HEK293T (cell line): Measurements from ENCODE around the gene FGFR4.
A peak's percentile ranks its signal among the peaks of the same experiment; 100 is the strongest.

Source experiments
- CTCF ChIA-PET: fragments of 350-600 bp; formaldehyde crosslinking; extraction: SDS; loops from one replicate; lab custom pipeline; 2021; ENCODE audit warnings: antibody characterized with exemption, inconsistent platforms; lab: Yijun Ruan, JAX
- POLR2A ChIA-PET: fragments of 350-600 bp; formaldehyde crosslinking; extraction: SDS; loops from one replicate; lab custom pipeline; 2020; ENCODE audit warnings: antibody characterized with exemption, inconsistent platforms; lab: Yijun Ruan, JAX
- DNase-seq: peaks from one replicate; pipeline ENCODE4 v3.0.0; 2012; ENCODE audit warnings: mixed read lengths; ENCODE audit errors: extremely low spot score
- ARNT ChIP-seq: fragments of 450-650 bp; IDR thresholded peaks from 2 replicates; pipeline ENCODE4 v1.6.1; 2017; ENCODE audit warnings: mild to moderate bottlenecking
- BHLHE40 ChIP-seq: fragments of 450-650 bp; IDR thresholded peaks from 2 replicates; pipeline ENCODE4 v1.6.1; 2016; ENCODE audit warnings: mild to moderate bottlenecking, moderate library complexity, borderline replicate concordance
- CTBP1 ChIP-seq: fragments of 450-650 bp; IDR thresholded peaks from 2 replicates; pipeline ENCODE4 v1.6.1; 2016; ENCODE audit warnings: borderline replicate concordance
- ELF4 ChIP-seq: fragments of 450-650 bp; IDR thresholded peaks from 2 replicates; pipeline ENCODE4 v1.6.1; 2017; ENCODE audit warnings: antibody characterized with exemption
- FOXA1 ChIP-seq: fragments of 450-650 bp; IDR thresholded peaks from 2 replicates; pipeline ENCODE4 v1.6.1; 2016; ENCODE audit warnings: mild to moderate bottlenecking
- FOXK2 ChIP-seq: fragments of 450-650 bp; IDR thresholded peaks from 2 replicates; pipeline ENCODE4 v1.6.1; 2016; ENCODE audit warnings: mild to moderate bottlenecking
- FOXM1 ChIP-seq: fragments of 450-650 bp; IDR thresholded peaks from 2 replicates; pipeline ENCODE4 v1.6.1; 2017; ENCODE audit warnings: mild to moderate bottlenecking, borderline replicate concordance
- HDGF ChIP-seq: fragments of 450-650 bp; IDR thresholded peaks from 2 replicates; pipeline ENCODE4 v1.6.1; 2017; ENCODE audit warnings: antibody characterized with exemption, borderline replicate concordance
- L3MBTL2 ChIP-seq: fragments of 450-650 bp; conservative IDR thresholded peaks from 2 replicates; pipeline ENCODE4 v1.6.1; 2016; ENCODE audit warnings: mild to moderate bottlenecking
- LEF1 ChIP-seq: fragments of 450-650 bp; IDR thresholded peaks from 2 replicates; pipeline ENCODE4 v1.6.1; 2017; ENCODE audit warnings: mild to moderate bottlenecking, borderline replicate concordance
- NFRKB ChIP-seq: fragments of 450-650 bp; IDR thresholded peaks from 2 replicates; pipeline ENCODE4 v1.6.1; 2016; ENCODE audit warnings: mild to moderate bottlenecking, moderate library complexity
- PKNOX1 ChIP-seq: fragments of 450-650 bp; IDR thresholded peaks from 2 replicates; pipeline ENCODE4 v1.6.1; 2016
- SP1 ChIP-seq: fragments of 450-650 bp; IDR thresholded peaks from 2 replicates; pipeline ENCODE4 v1.6.1; 2017
- SUZ12 ChIP-seq: fragments of 450-650 bp; IDR thresholded peaks from 2 replicates; pipeline ENCODE4 v1.6.1; 2016; ENCODE audit warnings: mild to moderate bottlenecking
- TARDBP ChIP-seq: fragments of 450-650 bp; IDR thresholded peaks from 2 replicates; pipeline ENCODE4 v1.6.1; 2016
- ZNF384 ChIP-seq: fragments of 450-650 bp; IDR thresholded peaks from 2 replicates; pipeline ENCODE4 v1.6.1; 2016

FGFR4 gene

GRCh38 chr5:177086654-177087397 is at the start of gene FGFR4:
Gene FGFR4 (plus strand): TSS chr5:177086915. CDS start chr5:177089603, 2,688 bp downstream.
- POLR2A ChIA-PET: interaction anchor here (0.5 to 1.3 kb wide), 3 partner anchors 13 to 425 kb away, joined by 3 to 4 read pairs (median 4); no protein-coding TSS in a partner anchor
- DNase-seq: peak; percentile 98
- no peak for TF ChIP-seq ELF4
- no peak for TF ChIP-seq FOXM1
- no peak for TF ChIP-seq FOXA1
- TF ChIP-seq FOXK2: no peak
- no peak for TF ChIP-seq ARNT
- no peak for TF ChIP-seq SUZ12
- TF ChIP-seq HDGF: no peak
- no peak for TF ChIP-seq LEF1
- TF ChIP-seq BHLHE40: no peak
- no peak for TF ChIP-seq L3MBTL2
- TF ChIP-seq CTBP1: no peak
- no peak for TF ChIP-seq ZNF384
- no peak for TF ChIP-seq PKNOX1
- no peak for TF ChIP-seq SP1
- CTCF ChIA-PET: interaction anchor here (0.7 to 7.1 kb wide), 5 partner anchors 15 to 440 kb away, joined by 3 to 59 read pairs (median 4); partner anchors contain the start of gene TSPAN17

GRCh38 chr5:177036921-177037320 is 49.8 kb upstream of the FGFR4 start:
- ChIA-PET CTCF (no interaction called here), POLR2A (interaction anchor here (1.4 kb wide), 1 partner anchor 13 kb away, joined by 4 read pairs; no protein-coding TSS in a partner anchor)
- TF ChIP-seq ELF4 (no peak), CTBP1 (no peak)
- no peak for DNase-seq

- CTCF ChIA-PET: no interaction called here
- POLR2A ChIA-PET: no interaction called here
- DNase-seq: no peak
- TF ChIP-seq L3MBTL2: no peak
- TF ChIP-seq CTBP1: no peak
- no peak for TF ChIP-seq FOXK2
- no peak for TF ChIP-seq HDGF
- no peak for TF ChIP-seq FOXM1
- TF ChIP-seq ARNT: no peak
- TF ChIP-seq BHLHE40: no peak
- TF ChIP-seq NFRKB: no peak
- no peak for TF ChIP-seq PKNOX1
- no peak for TF ChIP-seq SP1
- no peak for TF ChIP-seq ZNF384
- no peak for TF ChIP-seq TARDBP
These were observed 45.8 kb upstream of the FGFR4 start for GRCh38 chr5:177040814-177041420.

GRCh38 chr5:177041936-177042335 is 44.8 kb upstream of the FGFR4 start:
- ChIA-PET POLR2A (no interaction called here), CTCF (interaction anchor here (0.6 kb wide), 1 partner anchor 30 kb away, joined by 4 read pairs; no protein-coding TSS in a partner anchor)
- TF ChIP-seq FOXK2 (no peak), CTBP1 (no peak), TARDBP (no peak), SUZ12 (no peak), HDGF (no peak), L3MBTL2 (no peak), FOXM1 (no peak), LEF1 (no peak), FOXA1 (no peak), BHLHE40 (no peak), ZNF384 (no peak), SP1 (no peak), PKNOX1 (no peak), ELF4 (no peak), NFRKB (no peak)
- no peak for DNase-seq

GRCh38 chr5:177043114-177043513 is 43.6 kb upstream of the FGFR4 start:
- TF ChIP-seq BHLHE40 (no peak), ELF4 (no peak), ARNT (no peak), FOXM1 (no peak), PKNOX1 (no peak), HDGF (no peak), FOXA1 (no peak), TARDBP (no peak), CTBP1 (no peak), FOXK2 (no peak), SP1 (no peak), LEF1 (no peak), ZNF384 (no peak), L3MBTL2 (no peak), SUZ12 (no peak)
- POLR2A ChIA-PET: no interaction called here
- DNase-seq: no peak
- CTCF ChIA-PET: no interaction called here
